Left lung (tissue), 10 donors: ENCODE measurements around the gene ESRRG. TPM values are rescaled to one million over a fixed set of nuclear protein-coding genes. Genes with fewer than 3 reads are reported as not detected.

Experiments
- ATAC-seq: fragments of 200-7000 bp; cut with Tn5 transposase; one replicate; pipeline ENCODE4 v1.9.1; 2020; ENCODE audit warnings: moderate library complexity
- DNase-seq, 4 donors: peaks; one replicate each; pipeline ENCODE4 v3.0.0-alpha.2; 2013 to 2020
- H3K27ac ChIP-seq, 2 donors: fragments of 200-600 bp; sonication (generic) in 1 of 2; one replicate each; pipeline versions ENCODE4 v1.5.0 to v1.8.0; 2020 to 2021
- H3K27me3 ChIP-seq, 2 donors: fragments of 200-600 bp; sonication (generic) in 1 of 2; one replicate each; pipeline versions ENCODE4 v1.5.0 to v1.8.0; 2020 to 2021
- H3K36me3 ChIP-seq, 2 donors: fragments of 200-600 bp; sonication (generic) in 1 of 2; one replicate each; pipeline versions ENCODE4 v1.5.0 to v1.8.0; 2020 to 2021
- H3K4me1 ChIP-seq, 2 donors: fragments of 200-600 bp; one replicate each; pipeline ENCODE4 v1.8.0; 2021
- H3K4me3 ChIP-seq, 2 donors: fragments of 200-600 bp; sonication (generic) in 1 of 2; one replicate each; pipeline versions ENCODE4 v1.5.0 to v1.8.0; 2020 to 2021; ENCODE audit warnings: mild to moderate bottlenecking in 1 of 2
- H3K9me3 ChIP-seq, 2 donors: fragments of 200-600 bp; sonication (generic) in 1 of 2; one replicate each; pipeline versions ENCODE4 v1.5.0 to v1.8.0; 2020 to 2021
- intact Hi-C, 2 donors: fragments of 100-400 bp; cut with DNase I; formaldehyde crosslinking; loops; one replicate each; pipeline versions ENCODE4 v1.11.2 to v1.14.2; 2022
- polyA plus RNA-seq, 6 donors: library from polyadenylated mRNA; unstranded; fragments of 120-200 nt; gene quantifications; one replicate each; pipeline ENCODE4 v1.2.1, GENCODE V29; 2013; ENCODE audit not compliant: insufficient read length in 6 of 6
- total RNA-seq, 2 donors: library from RNA; stranded (reverse); fragmentation: NEBNext Ultra II Directional; extraction: Animal tissue kit (Norgen Biotek cat#: 25700); gene quantifications; one replicate each; pipeline ENCODE4 v1.2.1, GENCODE V29; 2021
- TF ChIP-seq, protein P1 (sequence below), 2 donors: fragments of 200-600 bp; sonication (generic) in 1 of 2; IDR thresholded peaks; one replicate each; pipeline versions ENCODE4 v1.5.0 to v1.8.0; 2021; ENCODE audit warnings: antibody characterized with exemption in 2 of 2
- donor health status: DM: no; HTN: yes; CAD: no.
- donor health status: DM: no; HTN: no; CAD: no.

The ESRRG gene
- total and polyA plus RNA-seq, 8 donors: 0.29 to 2.3 (median 1.5) TPM

DNA sequence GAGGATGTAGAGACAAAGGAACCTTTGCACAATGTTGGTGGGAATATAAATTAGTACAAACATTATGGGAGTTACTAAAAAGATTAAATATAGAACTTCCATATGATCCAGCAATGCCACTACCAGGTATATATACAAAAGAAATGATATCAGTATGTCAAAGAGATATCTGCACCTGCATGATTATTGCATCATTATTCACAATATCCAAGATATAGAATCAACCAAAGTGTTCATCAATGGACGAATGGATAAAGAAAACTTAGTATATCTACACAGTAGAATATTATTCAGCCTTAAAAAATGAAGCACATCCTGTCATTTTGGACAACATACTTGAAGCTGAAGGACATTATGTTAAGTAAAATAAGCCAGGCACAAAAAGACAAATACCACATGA is 238.2 kb downstream of the ESRRG start:
- H3K36me3 ChIP-seq: no peaks in the 10 kb centered on the region
- ATAC-seq (no peak), DNase-seq (no peak)
- no peak overlapping the region for H3K4me3 ChIP-seq
- no peaks in the 10 kb centered on the region for H3K4me1 ChIP-seq
- TF ChIP-seq, protein P1, sequence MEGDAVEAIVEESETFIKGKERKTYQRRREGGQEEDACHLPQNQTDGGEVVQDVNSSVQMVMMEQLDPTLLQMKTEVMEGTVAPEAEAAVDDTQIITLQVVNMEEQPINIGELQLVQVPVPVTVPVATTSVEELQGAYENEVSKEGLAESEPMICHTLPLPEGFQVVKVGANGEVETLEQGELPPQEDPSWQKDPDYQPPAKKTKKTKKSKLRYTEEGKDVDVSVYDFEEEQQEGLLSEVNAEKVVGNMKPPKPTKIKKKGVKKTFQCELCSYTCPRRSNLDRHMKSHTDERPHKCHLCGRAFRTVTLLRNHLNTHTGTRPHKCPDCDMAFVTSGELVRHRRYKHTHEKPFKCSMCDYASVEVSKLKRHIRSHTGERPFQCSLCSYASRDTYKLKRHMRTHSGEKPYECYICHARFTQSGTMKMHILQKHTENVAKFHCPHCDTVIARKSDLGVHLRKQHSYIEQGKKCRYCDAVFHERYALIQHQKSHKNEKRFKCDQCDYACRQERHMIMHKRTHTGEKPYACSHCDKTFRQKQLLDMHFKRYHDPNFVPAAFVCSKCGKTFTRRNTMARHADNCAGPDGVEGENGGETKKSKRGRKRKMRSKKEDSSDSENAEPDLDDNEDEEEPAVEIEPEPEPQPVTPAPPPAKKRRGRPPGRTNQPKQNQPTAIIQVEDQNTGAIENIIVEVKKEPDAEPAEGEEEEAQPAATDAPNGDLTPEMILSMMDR (IDR thresholded peaks at IDR 0.05): no peak
- peaks cover 0 to 4% of the 10 kb centered on the region in 2 donors for H3K9me3 ChIP-seq
- H3K27ac ChIP-seq: no peak overlapping the region
- no peaks in the 10 kb centered on the region for H3K27me3 ChIP-seq
- intact Hi-C loops: no loop called here

DNA sequence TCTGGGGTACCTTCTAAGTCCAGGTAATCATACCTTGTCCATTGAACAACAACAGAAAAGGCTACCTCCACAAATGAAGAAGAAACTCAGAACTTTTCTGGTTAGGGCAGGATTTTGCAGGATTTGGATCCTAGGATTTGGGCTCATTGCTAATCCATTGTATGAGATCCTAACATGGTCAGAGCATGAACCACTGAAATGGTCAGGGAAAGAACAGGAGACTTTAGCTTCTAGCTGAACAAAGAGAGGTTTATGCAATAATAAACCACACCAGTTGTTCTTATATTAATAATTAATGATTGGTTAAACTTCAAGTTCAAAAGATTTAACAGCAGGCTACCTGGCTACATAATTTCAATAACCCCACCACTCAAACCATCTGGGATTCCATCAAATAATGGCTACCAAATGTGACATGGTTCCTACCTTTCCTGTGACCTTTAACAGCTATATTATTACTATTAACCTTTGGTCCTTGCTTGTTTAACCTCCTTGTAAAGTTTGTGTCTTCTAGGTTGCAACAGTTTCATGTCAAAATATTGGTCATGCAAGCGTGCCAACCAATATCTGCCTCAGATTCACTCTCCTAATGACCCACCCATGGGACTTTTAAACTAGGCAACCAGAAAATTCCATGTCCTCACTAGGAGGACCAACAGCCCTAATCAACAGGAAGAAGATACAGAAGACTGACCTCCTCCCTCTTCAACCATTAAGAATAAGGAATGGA is 239.4 kb downstream of the ESRRG start:
- intact Hi-C loops: no loop called here
- H3K4me3 ChIP-seq: no peak overlapping the region
- H3K27ac ChIP-seq: no peak overlapping the region
- ATAC-seq: no peak
- peaks cover 0 to 4% of the 10 kb centered on the region in 2 donors for H3K9me3 ChIP-seq
- DNase-seq: no peak
- TF ChIP-seq, protein P1 (IDR thresholded peaks at IDR 0.05): no peak
- no peaks in the 10 kb centered on the region for H3K36me3 ChIP-seq
- no peaks in the 10 kb centered on the region for H3K4me1 ChIP-seq
- H3K27me3 ChIP-seq: no peaks in the 10 kb centered on the region

DNA sequence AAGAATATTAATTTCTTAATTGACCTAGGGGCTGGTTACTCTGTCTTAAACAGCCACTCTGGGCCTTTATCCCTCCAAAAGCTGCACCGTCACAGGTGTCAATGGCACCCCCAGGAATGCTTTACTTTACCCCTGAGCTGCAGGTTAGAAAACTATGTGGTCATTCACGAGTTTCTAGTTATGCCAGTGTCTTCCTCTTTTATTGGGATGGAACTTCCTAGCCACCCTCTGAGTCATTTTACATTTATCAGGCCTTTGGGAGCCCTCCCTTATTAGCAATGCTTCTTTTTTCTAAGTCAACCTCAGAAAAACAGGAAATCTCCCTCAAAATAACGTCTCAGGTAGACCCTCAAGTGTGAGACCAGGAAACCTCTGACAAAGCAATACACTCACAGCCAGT is 240.6 kb downstream of the ESRRG start:
- Histone ChIP-seq H3K9me3 (peaks cover 0 to 4% of the 10 kb centered on the region in 2 donors), H3K27me3 (no peaks in the 10 kb centered on the region), H3K4me3 (no peak overlapping the region), H3K4me1 (no peaks in the 10 kb centered on the region), H3K27ac (no peak overlapping the region), H3K36me3 (no peaks in the 10 kb centered on the region)
- intact Hi-C loops: no loop called here
- TF ChIP-seq, protein P1 (IDR thresholded peaks at IDR 0.05): no peak
- ATAC-seq (no peak), DNase-seq (no peak)

DNA sequence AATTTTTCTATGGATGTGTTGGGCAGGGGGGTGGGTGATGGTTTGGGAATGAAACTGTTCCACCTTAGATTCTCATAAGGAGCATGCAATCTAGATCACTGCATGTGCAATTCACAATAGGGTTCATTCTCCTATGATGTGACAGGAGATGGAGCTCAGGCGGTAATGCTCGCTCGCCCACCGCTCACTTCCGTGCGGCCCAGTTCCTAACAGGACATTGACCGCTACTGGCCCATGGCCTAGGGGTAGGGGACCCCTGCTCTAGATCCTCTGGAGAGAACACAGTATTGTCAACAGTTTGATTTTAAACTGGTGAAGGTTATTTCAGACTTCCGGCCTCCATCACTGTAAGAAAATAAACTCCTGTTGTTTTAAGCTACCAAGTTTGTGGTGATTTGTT is 245.0 kb downstream of the ESRRG start:
- DNase-seq (no peak), ATAC-seq (no peak)
- Histone ChIP-seq H3K4me3 (no peak overlapping the region), H3K36me3 (no peaks in the 10 kb centered on the region), H3K4me1 (no peaks in the 10 kb centered on the region), H3K27ac (no peak overlapping the region), H3K27me3 (no peaks in the 10 kb centered on the region), H3K9me3 (peaks cover 0 to 4% of the 10 kb centered on the region in 2 donors)
- TF ChIP-seq, protein P1 (IDR thresholded peaks at IDR 0.05): no peak
- intact Hi-C loops: no loop called here

DNA sequence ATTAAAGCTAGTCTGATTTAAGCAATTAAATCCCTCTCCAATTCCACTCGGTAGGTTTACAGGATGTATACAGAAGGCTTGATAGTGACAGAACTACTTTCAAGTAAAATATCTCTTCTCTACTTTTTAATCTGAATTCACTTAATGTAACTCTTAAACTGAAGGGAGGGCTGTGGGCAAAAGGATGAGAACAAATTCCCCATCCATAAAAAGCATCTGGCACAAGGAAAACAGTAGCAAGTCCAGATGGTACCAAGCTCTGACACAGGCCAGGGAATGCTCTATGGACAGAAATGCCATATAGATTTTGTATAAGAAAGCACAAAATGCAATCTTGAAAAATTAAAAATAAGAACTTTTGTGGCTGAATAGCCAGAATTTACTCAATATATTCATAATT is 246.9 kb downstream of the ESRRG start:
- DNase-seq (no peak), ATAC-seq (no peak)
- Histone ChIP-seq H3K9me3 (no peaks in the 10 kb centered on the region), H3K27ac (no peak overlapping the region), H3K4me1 (no peaks in the 10 kb centered on the region), H3K27me3 (no peaks in the 10 kb centered on the region), H3K4me3 (no peak overlapping the region), H3K36me3 (no peaks in the 10 kb centered on the region)
- intact Hi-C loops: no loop called here
- TF ChIP-seq, protein P1 (IDR thresholded peaks at IDR 0.05): no peak
